HG03060 (cell line): Measurements from ENCODE around the gene ZC3H7B.
"Not testable (repeated sequence)": the region's sequence is repeated elsewhere in the genome, so short reads cannot be mapped to it uniquely, and the experiment has no call there.

ENCODE experiments used
- ATAC-seq: cut with Tn5 transposase; IDR thresholded peaks from one replicate; pipeline ENCODE4 v1.9.1; 2021; ENCODE audit warnings: low read depth, moderate number of reproducible peaks; ENCODE audit not compliant: unreplicated experiment

ZC3H7B gene

DNA sequence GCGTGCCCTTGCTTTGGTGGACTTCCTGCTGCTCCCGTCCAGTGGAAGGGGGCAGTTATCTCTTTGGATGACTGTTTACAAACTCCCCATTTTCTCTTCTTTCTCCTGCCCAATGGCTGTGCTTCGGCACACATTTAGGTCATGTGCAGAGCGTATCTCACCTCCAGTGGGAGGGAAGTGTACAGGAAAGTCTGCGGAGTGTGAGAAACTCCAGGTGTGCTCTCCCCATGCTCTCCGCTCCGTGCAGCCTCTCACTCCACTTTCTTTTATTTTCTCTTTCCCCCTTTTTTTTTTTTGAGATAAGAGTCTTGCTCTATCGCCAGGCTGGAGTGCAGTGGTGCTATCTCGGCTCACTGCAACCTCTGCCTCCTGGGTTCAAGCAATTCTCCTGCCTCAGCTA is 68.5 kb downstream of the ZC3H7B start:
- no peak for ATAC-seq

DNA sequence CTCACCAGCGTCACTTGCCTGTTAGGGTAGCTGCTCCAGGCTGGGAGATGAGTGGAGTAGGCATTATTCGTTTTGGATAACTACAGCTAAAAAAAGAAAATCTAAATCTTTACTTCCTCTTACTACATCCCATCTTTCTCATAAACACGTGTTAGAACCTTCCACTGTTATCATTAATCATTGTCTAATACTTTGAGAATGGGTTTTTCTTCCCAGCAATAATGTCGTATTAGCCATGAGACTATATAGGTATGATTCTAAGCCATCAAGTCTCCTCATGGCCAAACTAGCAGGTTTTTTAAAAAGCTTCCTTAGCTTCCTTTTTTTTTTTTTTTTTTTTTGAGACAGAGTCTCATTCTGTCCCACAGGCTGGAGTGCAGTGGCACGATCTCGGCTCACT is 76.5 kb downstream of the ZC3H7B start:
- ATAC-seq, result no peak

DNA sequence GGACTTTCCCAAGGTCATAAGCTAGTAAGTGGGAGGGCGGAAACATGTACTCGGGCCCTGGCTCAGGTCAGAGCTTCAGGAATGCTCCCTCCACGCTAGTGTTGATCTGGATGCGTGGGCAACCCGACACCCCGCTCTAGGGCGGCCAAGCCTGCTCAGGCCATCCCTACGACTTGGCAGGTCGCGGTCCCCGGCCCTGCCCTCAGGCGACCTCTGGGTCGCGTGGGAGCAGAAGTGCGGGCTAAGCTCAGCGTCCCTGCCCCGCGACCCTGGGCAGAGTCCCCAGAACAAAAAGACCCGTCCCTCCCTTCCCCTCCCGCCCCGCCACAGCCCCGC is 79.6 kb downstream of the ZC3H7B start:
- ATAC-seq, result peak; percentile 10

DNA sequence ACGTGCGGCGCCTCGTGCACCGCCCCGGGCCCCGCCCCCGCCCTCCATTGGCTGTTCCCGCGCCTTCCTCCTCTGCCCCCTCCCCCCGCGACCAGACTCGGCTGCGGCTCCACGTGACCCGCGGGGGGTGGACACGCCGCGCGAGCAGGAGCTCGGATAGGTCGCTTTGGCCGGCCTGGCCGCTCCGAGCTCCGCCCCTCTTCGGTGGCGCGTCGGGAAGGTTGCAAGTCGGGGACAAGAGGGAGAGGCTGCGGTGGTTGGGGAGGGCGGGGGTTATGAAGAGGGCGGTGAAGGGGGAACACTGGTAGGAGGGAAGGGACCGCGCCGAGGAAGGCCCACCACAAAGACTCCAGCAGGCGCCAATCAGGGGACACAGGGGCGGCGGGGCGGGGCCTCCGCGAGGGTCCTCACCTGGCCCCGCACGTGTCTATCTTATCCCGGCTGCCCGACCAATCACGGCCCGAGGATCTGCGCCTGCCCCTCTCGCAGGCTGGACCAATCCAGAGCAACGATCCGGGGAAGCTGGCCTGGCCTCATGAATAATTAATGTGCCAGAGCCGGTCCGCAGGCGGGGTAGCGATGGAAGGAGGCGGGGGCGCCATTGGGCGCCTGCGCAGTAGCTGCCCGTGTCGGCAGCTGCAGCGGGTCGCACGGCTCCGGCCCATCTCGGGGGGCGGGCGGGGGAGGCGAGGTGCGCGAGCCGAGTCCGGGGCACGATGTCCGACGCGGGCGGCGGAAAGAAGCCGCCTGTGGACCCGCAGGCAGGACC is 80.2 kb downstream of the ZC3H7B start, which contains the start of gene TEF:
TEF (plus strand) TSS at position 614 of the 769 bp plus-strand sequence; CDS start at position 717, 103 bp downstream.
- peak; percentile 73 for ATAC-seq

DNA sequence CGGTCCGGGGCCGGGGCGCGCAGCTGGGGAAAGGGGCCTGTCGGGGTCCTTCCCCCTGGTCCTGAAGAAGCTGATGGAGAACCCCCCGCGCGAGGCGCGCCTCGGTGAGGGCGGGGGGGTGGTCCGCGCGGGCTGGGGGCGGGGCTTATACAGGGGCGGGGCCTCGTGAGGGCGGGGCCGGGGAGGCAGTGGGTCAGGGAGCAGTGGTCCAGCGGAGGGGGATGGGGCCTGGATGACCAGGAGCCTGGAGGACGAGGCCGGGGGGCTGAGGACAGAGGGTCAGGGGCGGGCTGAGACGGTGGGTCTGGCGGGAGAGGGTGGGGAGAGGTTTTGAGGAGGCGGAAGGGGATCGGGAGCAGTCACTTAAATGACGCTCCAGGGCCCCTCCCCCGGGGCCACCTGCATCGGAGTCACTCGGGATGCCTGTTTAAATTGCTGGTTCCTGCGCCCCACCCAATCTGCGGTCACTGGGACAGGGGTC is 80.8 kb downstream of the ZC3H7B start:
- ATAC-seq, result no peak

DNA sequence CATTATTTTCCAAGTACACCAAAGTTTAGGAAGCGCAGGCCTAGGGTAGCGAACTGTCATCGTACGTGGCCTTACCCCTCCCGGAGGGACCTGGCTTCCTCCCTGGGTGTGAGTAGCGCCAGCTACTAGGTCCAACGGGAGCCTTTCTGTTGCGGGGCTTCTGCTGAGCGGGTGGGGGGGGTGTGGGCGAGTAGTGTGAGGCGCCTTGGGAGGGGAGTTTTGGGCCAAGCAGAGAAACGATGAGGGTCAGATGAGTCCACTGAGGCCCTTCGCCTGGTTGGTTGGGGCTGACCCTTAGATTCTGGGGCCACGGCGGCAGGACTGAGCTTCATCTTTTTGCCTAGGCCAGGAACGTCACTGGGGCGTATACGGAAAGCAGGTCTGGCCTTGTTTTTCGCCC is 81.3 kb downstream of the ZC3H7B start:
- no peak for ATAC-seq

DNA sequence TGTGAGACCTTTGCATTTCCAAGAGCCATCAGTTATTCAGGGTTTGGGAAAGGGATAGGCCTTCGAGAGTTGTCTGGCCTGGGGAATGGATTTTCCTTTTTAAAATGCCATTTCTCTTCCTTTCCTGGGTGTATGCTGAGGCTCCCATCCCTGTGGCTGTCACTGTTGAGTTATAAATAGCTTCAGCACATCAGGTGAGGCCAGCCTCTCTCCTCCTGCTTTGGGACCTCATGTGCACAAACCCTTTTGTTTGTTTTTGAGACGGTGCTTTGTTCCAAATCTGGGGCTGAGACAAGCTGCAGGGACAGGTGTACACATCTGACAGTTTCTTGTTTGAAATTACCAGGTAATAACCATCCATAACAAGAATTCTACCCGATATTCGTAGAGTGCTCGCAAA is 81.8 kb downstream of the ZC3H7B start:
- no peak for ATAC-seq

DNA sequence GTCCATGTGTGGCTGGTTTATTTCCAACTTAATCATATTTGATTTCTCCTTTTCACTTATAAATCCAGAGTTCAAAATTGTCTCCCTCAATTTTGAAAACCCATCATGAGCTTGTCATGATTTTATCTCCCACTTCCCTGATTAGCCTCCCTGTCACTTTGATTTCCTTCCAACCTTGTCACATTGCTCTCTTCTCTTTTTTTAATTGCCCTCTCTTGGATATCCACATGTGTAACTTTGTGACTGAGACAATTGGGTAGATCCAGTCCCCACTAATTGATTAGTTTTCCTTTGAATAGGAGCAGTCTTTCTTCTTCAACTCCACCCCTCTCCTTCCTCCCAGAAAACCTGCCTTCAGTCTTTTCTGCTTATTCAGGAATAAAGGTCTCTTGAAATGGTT is 82.8 kb downstream of the ZC3H7B start:
- ATAC-seq, result no peak

DNA sequence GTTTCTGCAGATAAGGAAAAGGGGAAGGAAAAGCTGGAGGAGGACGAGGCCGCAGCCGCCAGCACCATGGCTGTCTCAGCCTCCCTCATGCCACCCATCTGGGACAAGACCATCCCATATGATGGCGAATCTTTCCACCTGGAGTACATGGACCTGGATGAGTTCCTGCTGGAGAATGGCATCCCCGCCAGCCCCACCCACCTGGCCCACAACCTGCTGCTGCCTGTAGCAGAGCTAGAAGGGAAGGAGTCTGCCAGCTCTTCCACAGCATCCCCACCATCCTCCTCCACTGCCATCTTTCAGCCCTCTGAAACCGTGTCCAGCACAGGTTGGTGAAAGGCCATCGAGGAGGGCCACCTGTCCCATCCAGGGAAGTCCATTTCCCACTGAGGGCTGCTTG is 86.0 kb downstream of the ZC3H7B start:
- no peak for ATAC-seq

DNA sequence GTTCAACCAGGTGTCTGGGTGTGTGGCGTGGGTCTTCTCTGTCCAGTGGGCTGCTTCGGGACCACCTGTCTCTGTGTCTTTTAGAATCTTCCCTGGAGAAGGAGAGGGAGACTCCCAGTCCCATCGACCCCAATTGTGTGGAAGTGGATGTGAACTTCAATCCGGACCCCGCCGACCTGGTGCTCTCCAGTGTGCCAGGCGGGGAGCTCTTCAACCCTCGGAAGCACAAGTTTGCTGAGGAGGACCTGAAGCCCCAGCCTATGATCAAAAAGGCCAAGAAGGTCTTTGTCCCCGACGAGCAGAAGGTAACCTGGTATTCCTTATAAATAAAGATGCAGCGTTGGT is 92.7 kb downstream of the ZC3H7B start:
- ATAC-seq, result no peak

DNA sequence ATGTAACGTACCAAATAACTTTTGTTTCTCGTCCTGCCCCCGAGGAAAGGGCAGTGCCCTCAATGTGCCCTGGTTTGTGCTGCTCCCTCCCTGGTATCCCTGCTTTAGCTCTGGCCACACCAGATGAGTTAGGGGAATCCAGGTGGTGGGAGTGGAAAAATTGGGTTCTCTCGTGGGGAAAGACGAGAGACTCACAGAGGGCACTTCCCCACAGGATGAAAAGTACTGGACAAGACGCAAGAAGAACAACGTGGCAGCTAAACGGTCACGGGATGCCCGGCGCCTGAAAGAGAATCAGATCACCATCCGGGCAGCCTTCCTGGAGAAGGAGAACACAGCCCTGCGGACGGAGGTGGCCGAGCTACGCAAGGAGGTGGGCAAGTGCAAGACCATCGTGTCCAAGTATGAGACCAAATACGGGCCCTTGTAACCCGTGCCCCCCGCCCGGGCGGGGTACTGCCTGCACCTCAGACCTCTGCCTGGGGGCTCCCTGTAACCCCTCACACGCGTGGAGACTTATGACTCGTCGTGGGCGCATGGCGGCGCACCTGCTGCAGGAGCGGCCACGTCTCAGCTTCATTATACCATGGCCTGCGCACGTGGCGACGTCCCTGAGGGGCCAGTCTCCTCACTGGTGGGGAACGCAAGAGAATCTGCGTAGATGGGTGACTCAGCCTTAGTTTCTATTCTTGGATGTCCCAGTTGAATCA is 94.4 kb downstream of the ZC3H7B start:
- no peak for ATAC-seq

DNA sequence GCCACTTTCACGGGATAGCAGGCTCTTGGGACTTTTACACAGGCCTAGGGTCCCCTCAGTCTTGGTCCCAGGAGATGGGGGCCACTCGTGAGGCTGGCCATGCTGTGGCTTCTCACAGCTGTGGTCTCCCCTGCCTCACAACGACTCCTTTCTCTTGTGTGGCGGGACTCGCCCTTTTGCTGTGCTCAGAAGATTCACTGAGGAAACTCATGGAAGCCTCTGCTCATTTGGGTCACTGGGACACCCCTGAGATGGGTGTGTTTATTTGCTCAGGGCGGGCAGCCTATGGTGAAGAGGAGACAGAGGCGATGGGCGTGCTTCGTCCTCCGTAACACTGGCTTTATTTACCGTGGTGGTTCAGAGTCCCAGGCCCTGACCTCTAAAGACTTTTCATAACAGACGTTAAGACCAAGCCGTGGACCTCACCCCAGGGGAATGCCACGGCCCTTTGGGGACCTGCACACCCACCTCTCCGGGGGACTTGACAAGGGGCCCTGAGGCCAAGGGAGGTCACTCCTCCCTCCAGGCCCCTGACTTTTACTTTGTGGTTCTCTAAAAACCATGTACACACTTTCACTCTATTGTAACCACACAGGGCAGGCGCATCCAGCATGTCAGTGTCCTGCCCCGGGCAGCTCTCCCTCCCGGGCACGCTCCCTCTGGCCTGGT is 96.0 kb downstream of the ZC3H7B start:
- ATAC-seq, result no peak

DNA sequence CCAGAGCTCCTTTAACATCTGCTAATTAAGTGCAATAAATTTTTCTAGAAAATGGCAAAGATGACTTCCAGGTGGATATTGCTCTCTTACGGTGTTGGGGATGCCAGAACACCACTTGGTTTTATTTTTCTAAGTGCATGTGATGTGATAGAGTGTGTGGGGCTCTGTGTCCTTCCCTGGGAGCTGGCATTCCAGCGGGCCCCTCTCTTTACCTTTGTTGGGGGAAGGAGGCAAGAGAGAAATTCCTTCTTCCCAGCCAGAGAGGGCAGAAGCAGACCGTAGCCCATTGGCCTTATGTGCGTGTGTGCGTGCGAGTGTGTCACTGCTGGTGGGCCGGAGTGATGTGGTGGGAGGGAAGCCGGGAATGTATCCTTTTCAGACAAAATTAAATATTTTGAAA is 97.6 kb downstream of the ZC3H7B start:
- no peak for ATAC-seq

DNA sequence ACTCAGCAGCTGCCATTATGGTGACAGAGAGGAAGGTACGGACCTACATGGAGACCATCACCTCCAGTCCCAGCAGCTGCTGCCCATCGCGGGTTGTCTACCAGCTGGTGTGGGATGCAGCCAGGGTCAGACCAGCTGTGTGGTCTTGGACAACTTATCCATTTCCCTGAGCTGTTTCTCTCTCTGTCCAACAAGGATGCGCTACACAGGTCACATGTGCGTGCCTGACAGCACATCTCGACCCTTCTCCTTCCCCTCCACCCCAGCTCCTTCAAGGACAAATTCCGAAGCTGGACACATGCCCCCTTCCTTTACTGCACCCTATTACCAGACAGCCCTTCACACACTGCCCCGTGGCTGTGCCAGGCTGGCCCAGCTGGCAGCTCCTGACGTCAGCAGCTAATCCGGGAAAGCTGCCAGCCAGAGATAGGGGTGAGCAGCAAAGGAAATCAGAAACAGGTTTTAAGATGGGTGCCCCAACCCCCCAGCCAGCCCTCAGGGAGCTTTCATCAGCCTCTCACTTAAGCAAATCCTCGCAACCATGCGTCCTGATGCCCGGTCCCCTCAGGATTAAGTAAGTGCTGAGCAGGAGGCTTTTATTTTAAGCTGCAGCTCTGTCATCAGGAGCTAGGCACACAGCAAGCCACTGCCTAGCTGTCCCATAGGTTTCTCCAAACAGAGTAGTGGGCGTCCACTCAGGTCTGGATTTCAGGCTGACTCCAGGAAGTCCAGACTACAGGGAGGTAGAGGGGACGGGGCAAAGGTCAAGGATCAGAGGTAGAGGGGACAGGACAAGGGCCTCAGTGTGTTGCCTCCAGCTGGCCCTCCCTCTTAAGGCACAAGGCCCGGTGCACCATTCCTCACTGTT is 100.7 kb downstream of the ZC3H7B start:
- no peak for ATAC-seq

DNA sequence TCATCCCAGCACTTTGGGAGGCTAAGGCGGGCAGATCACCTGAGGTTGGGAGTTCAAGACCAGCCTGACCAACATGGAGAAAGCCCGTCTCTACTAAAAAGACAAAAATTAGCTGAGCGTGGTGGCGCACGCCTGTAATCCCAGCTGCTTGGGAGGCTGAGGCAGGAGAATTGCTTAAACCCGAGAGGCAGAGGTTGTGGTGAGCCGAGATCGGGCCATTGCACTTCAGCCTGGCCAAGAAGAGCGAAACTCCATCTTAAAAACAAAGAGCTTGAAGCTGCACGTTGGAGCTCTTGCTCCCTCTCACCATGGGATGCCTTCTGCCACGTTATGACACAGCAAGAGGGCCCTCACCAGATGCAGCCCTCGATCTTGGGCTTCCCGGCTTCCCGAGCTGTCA is 101.5 kb downstream of the ZC3H7B start:
- ATAC-seq, result not testable (repeated sequence)

DNA sequence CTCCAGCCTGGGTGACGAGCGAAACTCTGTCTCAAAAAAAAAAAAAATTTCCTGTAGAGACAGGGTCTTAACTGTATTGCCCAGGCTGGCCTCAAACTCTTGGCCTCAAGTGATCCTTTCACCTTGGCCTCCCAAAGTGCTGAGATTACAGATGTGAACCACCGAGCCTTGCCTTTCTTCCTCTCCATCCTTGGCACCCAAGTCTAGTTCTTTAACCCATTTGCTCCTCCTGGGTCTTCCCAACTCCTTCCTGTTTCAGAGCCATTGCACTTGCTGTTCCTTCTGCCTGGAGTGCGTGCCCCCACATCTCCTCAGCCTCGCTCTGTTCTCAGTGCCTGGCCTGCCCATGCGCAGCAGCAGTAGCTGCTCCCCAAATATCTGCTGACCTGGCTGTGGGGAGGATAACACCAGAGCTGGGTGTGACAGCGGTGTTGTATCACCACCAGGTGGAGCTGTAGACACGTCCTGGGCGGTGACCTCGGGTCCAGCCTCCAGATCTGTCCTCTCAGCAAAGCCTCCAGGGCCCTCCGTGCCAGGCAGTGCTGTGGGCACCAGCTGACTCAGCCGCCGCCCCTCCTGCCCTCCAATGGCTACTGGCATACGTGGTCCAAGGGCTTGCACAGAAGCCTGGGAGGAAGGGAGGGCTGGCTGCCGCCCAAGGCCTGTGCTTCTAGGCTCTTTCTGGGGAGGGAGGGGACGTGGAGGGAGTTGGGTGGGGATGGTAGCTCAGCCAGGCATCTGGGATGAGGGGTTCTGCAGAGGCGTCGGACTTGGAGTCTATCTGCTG is 102.4 kb downstream of the ZC3H7B start:
- ATAC-seq, result no peak

DNA sequence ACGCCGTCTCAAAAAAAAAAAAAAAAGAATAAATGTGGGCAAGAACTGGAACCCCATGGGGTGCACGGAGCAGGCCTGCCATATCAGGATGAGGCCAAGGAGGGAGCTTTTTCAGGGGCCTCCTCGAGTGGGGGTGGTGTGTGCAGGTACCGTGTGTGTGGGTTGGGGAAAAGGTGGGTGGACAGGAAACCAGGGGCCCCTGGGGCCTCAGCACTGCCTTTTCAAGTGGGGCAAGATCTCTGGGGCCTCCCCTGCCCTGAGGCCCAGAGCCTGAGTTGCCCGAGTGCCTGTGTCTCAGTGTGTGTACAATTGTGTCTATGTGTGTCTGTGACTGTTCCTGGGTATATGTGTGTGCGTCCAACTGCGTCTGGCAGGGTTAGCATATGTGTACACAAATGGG is 104.3 kb downstream of the ZC3H7B start:
- ATAC-seq, result no peak

DNA sequence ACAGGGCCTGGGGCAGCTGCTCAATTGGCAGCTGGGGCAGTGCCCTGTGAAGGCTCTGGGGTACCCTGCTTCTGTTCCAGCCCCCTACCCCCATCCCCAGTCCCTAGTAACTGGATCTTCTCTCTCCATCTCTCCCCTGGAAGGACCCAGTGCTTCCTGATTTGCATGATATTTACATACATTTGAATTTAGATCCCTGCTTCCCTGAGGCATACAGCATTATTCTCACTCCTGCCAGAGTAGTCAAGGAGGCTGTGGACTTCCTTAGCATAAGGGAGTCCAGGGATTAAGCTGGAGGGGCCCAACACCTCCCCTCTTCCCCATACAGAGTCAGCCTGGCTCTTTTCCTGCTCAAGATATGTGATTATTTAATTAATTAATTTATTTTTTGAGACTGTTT is 105.1 kb downstream of the ZC3H7B start:
- ATAC-seq, result no peak

DNA sequence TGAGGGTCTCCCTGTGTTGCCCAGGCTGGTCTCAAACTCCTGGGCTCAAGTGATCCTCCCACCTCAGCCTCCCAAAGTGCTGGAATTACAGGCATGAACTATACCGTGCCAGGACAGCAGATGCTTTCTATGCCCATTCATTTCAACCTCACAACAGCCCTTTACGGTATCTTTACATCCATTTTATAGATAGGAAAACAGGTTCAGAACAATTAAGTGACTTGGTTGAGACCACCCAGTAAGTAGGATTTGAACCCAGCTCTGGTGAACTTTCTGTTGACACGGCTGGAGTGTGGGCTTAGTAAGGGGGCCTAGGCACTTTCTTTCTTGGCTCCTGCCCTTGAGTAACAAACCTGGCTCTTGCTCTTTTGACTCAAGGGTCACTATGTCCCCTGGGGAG is 106.1 kb downstream of the ZC3H7B start:
- ATAC-seq, result no peak

DNA sequence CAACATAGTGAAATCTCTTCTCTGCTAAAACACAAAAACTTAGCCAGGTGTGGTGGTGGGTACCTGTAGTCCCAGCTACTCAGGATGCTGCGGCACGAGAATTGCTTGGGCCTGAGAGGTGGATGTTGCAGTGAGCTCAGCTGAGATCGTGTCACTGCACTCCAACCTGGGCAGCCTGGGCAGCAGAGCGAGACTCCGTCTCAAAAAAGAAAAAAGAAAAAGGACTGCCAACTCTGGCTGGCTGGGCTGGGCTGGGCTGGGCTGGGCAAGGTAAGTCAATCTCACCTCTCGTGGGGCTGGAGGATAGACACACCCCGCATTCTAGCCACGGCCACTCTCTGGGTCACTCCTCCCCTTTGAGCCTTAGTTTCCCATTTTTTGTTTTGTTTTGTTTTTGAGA is 107.3 kb downstream of the ZC3H7B start:
- ATAC-seq, result no peak
